HG03159 (cell line): ENCODE measurements around the gene RAB12.

ENCODE experiments used
- ATAC-seq: cut with Tn5 transposase; IDR thresholded peaks from one replicate; pipeline ENCODE4 v1.9.1; 2021; ENCODE audit warnings: mild to moderate bottlenecking, moderate library complexity; ENCODE audit not compliant: unreplicated experiment

The RAB12 gene

GRCh38 chr18:8681196-8681595, 72.0 kb downstream of the RAB12 start:
- ATAC-seq = no peak

- ATAC-seq = no peak
Observed at GRCh38 chr18:8684577-8684976, 75.3 kb downstream of the RAB12 start.

GRCh38 chr18:8685141-8685913, 76.1 kb downstream of the RAB12 start:
- ATAC-seq = no peak

- no peak for ATAC-seq
Observed at GRCh38 chr18:8685914-8686216, 76.6 kb downstream of the RAB12 start.

- ATAC-seq = no peak
Observed at GRCh38 chr18:8686611-8687010, 77.4 kb downstream of the RAB12 start.

GRCh38 chr18:8688216-8688800, 79.1 kb downstream of the RAB12 start:
- no peak for ATAC-seq

- ATAC-seq = no peak
Observed at GRCh38 chr18:8688816-8689215, 79.6 kb downstream of the RAB12 start.
